ENCODE data around the gene ADAMTSL2.

Gene ADAMTSL2

GRCh38 chr9:133491656-133491925, 42.9 kb upstream of the ADAMTSL2 start:
- no peak for TF ChIP-seq ZFX (IDR thresholded peaks at IDR 0.05)
- TF ChIP-seq CTCF (conservative IDR thresholded peaks at IDR 0.05) = no peak

DNA sequence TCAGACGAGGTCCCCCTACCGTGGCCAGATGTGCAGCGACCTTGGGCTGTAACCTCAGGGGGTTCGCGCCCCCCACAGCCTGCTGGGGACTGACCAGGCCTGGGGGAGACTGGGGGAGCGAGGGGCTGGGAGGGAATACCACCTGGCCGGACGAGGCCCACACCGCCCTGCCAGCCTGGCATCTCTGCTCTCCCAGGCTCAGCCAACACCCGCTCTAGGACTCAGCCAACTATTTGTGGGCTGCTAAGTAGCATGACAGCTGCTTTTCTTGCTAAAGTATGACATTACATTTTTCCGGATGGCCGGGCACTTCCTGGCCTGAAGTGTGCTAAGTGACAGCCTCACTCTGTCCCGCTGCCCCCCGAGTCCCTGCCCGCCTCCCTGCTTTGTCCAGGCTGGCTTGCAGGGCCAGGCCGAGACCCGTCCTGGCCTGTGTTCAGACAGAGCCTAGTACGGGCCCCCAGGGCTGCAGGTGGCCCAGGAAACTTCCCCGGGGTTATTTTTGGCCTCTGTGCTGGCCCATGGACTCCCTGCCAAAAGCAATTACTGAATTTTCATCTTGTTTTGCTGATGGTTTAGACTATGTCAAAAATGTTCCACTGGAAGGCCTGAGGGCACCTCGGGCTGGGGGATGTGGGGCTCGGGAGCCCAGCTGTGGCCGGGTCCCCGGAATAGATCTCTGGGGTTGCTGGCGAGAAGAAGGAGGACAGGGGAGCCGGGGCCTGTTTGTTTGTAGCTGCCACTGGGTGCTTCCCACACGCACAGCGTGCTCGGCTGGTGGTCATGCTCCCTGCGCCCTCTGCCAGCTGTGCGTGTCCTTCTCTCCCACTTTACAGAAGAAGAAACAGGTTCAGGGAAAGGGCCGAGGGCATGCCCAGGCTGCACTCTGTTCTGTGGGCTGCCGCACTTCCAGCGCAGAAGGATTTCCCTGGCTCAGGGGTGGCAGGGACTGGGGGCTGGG, 42.2 kb upstream of the ADAMTSL2 start:
- TF ChIP-seq ZFX (IDR thresholded peaks at IDR 0.05) (no peak), CTCF (conservative IDR thresholded peaks at IDR 0.05) (no peak)
- H3K27ac ChIP-seq = no peak overlapping the region

More at GRCh38 chr9:133491656-133491925, 42.9 kb upstream of the ADAMTSL2 start:
- H3K27ac ChIP-seq = no peak overlapping the region

- TF ChIP-seq CTCF (conservative IDR thresholded peaks at IDR 0.05) = no peak
- no peak for TF ChIP-seq ZFX (IDR thresholded peaks at IDR 0.05)
- no peak overlapping the region for H3K27ac ChIP-seq
These were observed 41.1 kb upstream of the ADAMTSL2 start for GRCh38 chr9:133493428-133493827.

DNA sequence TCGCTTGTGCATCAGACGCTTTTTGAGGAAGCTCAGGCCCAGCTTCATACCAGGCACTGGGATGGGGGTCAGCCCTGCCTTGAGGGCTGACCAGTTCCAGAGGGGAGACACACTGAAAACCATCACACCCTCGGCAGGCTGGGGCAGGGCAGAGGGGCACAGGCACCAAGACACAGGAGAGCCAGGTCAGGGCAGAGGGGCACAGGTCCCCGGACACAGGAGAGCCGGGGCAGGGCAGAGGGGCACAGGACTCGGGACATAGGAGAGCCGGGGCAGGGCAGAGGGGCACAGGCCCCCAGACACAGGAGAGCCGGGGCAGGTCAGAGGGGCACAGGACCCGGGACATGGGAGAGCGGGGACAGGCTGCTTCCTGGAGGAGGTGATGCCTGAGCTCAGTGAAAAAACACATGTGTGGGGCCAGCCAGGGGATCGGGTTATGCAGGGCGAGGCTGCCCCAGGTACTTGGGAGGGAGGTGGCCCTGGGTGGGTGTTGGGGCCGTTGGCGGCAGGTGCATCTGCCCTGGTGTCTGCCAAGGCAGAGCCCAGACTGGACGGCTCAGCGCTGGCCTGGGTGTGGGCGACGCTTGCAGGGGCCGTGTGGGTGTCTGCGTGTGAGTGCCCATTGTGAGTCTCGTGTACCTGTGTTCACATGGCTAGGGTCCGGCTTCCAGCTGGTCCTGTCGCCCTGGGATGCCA, 40.5 kb upstream of the ADAMTSL2 start:
- TF ChIP-seq CTCF (conservative IDR thresholded peaks at IDR 0.05) (no peak), ZFX (IDR thresholded peaks at IDR 0.05) (no peak)

GRCh38 chr9:133494636-133495326, 39.7 kb upstream of the ADAMTSL2 start:
- TF ChIP-seq ZFX (IDR thresholded peaks at IDR 0.05) = no peak
- TF ChIP-seq CTCF (conservative IDR thresholded peaks at IDR 0.05) = no peak
- no peak overlapping the region for H3K27ac ChIP-seq

More for the DNA sequence above, 40.5 kb upstream of the ADAMTSL2 start:
- H3K27ac ChIP-seq = no peak overlapping the region

DNA sequence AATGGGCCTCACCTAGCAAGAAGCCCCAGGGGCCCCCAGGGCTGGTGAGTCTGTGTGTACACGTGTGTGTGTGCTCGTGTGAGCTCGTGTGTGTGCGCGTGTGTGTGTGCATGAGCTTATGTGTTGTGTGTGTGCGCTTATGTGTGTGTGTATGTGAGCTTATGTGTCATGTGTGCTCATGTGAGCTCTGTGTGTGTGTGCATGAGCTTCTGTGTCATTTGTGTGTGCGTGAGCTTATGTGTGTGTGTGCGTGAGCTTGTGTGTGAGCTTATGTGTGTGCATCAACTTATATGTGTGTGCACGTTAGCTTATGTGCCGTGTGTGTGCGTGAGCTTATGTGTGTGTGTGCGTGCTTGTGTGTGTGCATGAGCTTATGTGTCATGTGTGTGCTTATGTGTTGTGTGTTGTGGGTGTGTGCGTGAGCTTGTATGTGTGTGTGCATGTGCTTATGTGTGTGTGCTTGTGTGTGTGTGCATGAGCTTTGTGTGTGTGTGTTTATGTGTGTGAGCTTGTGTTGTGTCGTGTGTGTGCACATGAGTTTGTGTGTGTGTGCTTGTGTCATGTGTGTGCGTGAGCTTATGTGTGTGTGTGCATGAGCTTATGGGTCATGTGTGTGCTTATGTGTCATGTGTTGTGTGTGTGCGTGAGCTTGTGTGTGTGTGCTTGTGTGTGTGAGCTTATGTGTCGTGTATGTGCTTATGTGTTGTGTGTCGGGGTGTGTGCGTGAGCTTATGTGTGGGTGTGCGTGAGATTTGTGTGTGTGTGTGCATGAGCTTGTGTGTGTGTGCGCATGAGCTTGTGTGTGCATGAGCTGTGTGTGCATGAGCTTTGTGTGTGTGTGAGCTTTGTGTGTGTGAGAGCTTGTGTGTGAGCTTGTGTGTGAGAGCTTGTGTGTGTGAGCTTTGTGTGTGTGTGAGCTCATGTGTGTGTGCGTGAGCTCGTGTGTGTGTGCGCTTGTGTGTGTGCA, 38.9 kb upstream of the ADAMTSL2 start:
- H3K27ac ChIP-seq = no peak overlapping the region
- TF ChIP-seq CTCF (conservative IDR thresholded peaks at IDR 0.05) = no peak
- no peak for TF ChIP-seq ZFX (IDR thresholded peaks at IDR 0.05)
